ENCODE results near the gene PRDM5. TPM values are rescaled to one million over a fixed set of nuclear protein-coding genes. Genes with fewer than 3 reads are reported as not detected.

The PRDM5 gene
- total and polyA plus RNA-seq, 2 of the 13 experiments (the other 11 are each of a cell fraction or from before 2014, with no cell fraction given), result not detected

GRCh38 chr4:120808475-120809141, 113.9 kb downstream of the PRDM5 start:
- FAIRE-seq (no peak), DNase-seq (ENCODE audit: low spot score) (no peak), ATAC-seq (no peak)
- Histone ChIP-seq H3K9me3 (ENCODE audit: low read length) (peaks cover 9% of the 10 kb centered on the region; the same call in 1 of the 2 replicates), H3K36me3 (replicated peaks in 1 of 2; ENCODE audit: control insufficient read depth in 1 of 2, insufficient read depth in 2 of 2, low read length in 2 of 2) (no peaks in the 10 kb centered on the region), H2AFZ (ENCODE audit: low read length) (no peak overlapping the region), H3K27me3 (ENCODE audit: control insufficient read depth in 1 of 2, insufficient read depth in 2 of 2, low read length in 2 of 2) (no peaks in the 10 kb centered on the region), H4K20me1 (ENCODE audit: insufficient read depth, low read length) (no peaks in the 10 kb centered on the region), H3K4me2 (ENCODE audit: low read depth, low read length) (no peak overlapping the region), H3K27ac (ENCODE audit: extremely low read length, insufficient read depth, low read length) (no peak overlapping the region), H3K4me3 (replicated peaks in 1 of 3; ENCODE audit: insufficient read depth in 1 of 3, low read depth in 2 of 3, low read length in 3 of 3) (no peak overlapping the region), H3K9ac (ENCODE audit: insufficient read depth, low read depth, low read length) (no peak overlapping the region), H3K4me1 (ENCODE audit: insufficient read depth, low read length) (no peaks in the 10 kb centered on the region), H3K79me2 (ENCODE audit: insufficient read depth, low read length) (no peaks in the 10 kb centered on the region)
- in situ Hi-C loops (cut with HindIII; ENCODE audit: extremely low pct_ligation_motif_present, low pct_unique_long_range_greater_than_20kb) (no loop called here), intact Hi-C loops (cut with micrococcal nuclease; ENCODE audit: unreplicated experiment) (no loop called here)
- ChIA-PET POLR2A (no interaction called here), CTCF (ENCODE audit: low intra/inter-chr PET ratio, low total read pairs) (no interaction called here)
- no TSS peak for BruUV-seq (replicated peaks)
- WGBS (ENCODE audit: low lambda C conversion rate), result 31% methylated on average over 10 of the region's 24 CpGs
- no peak for TF ChIP-seq ZFP90 (CRISPR knock-in tag; IDR thresholded peaks at IDR 0.05; ENCODE audit: borderline replicate concordance)
- no peak for TF ChIP-seq YY1 (IDR thresholded peaks at IDR 0.05; ENCODE audit: insufficient read depth, insufficient replicate concordance, low read depth, low read length)
- TF ChIP-seq ZNF784 (CRISPR knock-in tag; IDR thresholded peaks at IDR 0.05; ENCODE audit: borderline replicate concordance), result no peak
- TF ChIP-seq TEAD3 (CRISPR knock-in tag; optimal IDR thresholded peaks at IDR 0.05; ENCODE audit: borderline replicate concordance), result no peak
- TF ChIP-seq MAFF (IDR thresholded peaks at IDR 0.05; ENCODE audit: low read depth, low read length), result no peak
- no peak for TF ChIP-seq ZNF441 (CRISPR knock-in tag; IDR thresholded peaks at IDR 0.05; ENCODE audit: borderline replicate concordance)
- no peak for TF ChIP-seq BRD4 (CRISPR knock-in tag; IDR thresholded peaks at IDR 0.05)
- TF ChIP-seq RFX3 (CRISPR knock-in tag; IDR thresholded peaks at IDR 0.05), result no peak
- TF ChIP-seq, protein P1, sequence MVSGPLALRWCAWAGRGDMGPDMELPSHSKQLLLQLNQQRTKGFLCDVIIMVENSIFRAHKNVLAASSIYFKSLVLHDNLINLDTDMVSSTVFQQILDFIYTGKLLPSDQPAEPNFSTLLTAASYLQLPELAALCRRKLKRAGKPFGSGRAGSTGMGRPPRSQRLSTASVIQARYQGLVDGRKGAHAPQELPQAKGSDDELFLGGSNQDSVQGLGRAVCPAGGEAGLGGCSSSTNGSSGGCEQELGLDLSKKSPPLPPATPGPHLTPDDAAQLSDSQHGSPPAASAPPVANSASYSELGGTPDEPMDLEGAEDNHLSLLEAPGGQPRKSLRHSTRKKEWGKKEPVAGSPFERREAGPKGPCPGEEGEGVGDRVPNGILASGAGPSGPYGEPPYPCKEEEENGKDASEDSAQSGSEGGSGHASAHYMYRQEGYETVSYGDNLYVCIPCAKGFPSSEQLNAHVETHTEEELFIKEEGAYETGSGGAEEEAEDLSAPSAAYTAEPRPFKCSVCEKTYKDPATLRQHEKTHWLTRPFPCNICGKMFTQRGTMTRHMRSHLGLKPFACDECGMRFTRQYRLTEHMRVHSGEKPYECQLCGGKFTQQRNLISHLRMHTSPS (CRISPR knock-in tag; IDR thresholded peaks at IDR 0.05; ENCODE audit: low read depth), result no peak
- no peak for TF ChIP-seq ZSCAN21 (CRISPR knock-in tag; IDR thresholded peaks at IDR 0.05; ENCODE audit: borderline replicate concordance)
- no peak for TF ChIP-seq CREB1 (IDR thresholded peaks at IDR 0.05)
- TF ChIP-seq CREB1 (CRISPR knock-in tag; IDR thresholded peaks at IDR 0.05), result no peak
- no peak for TF ChIP-seq SP1 (IDR thresholded peaks at IDR 0.05)
- TF ChIP-seq SP1 (CRISPR knock-in tag; IDR thresholded peaks at IDR 0.05), result no peak
- TF ChIP-seq, protein P2, sequence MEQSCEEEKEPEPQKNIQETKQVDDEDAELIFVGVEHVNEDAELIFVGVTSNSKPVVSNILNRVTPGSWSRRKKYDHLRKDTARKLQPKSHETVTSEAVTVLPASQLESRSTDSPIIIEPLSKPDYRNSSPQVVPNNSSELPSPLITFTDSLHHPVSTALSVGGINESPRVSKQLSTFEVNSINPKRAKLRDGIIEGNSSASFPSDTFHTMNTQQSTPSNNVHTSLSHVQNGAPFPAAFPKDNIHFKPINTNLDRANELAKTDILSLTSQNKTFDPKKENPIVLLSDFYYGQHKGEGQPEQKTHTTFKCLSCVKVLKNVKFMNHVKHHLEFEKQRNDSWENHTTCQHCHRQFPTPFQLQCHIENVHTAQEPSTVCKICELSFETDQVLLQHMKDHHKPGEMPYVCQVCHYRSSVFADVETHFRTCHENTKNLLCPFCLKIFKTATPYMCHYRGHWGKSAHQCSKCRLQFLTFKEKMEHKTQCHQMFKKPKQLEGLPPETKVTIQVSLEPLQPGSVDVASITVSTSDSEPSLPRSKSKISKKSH (CRISPR knock-in tag; IDR thresholded peaks at IDR 0.05; ENCODE audit: borderline replicate concordance), result no peak
